Measurements from ENCODE around the gene MCM7.

- TF ChIP-seq EZH2phosphoT487 (IDR thresholded peaks at IDR 0.05; ENCODE audit: borderline replicate concordance, low read length) (no peak), CTCF (IDR thresholded peaks at IDR 0.05; ENCODE audit: low read depth, low read length, poor library complexity, severe bottlenecking) (peak; percentile 32)
Observed at GRCh38 chr7:100126931-100127865, 26.0 kb upstream of the MCM7 start, which contains the start of gene MBLAC1.

Measured in DOHH2 (cell line).